NCI-H2171 (cell line): ENCODE measurements around the gene CFD.
"Not testable (repeated sequence)": the region's sequence is repeated elsewhere in the genome, so short reads cannot be mapped to it uniquely, and the experiment has no call there.

Source experiments
- DNase-seq: peaks from one replicate; lab custom pipeline; 2025; lab: John Stamatoyannopoulos, UW

CFD gene

GRCh38 chr19:871446-872265 lies 12.2 kb downstream of the CFD start:
- DNase-seq = no peak

- DNase-seq = peak; percentile 77
These were observed 12.9 kb downstream of the CFD start for GRCh38 chr19:872266-872951.

GRCh38 chr19:873084-873483 lies 13.6 kb downstream of the CFD start:
- DNase-seq = no peak

GRCh38 chr19:873561-874041 lies 14.1 kb downstream of the CFD start:
- no peak for DNase-seq

GRCh38 chr19:875265-875879 lies 15.9 kb downstream of the CFD start:
- no peak for DNase-seq

- no peak for DNase-seq
These were observed 16.6 kb downstream of the CFD start for GRCh38 chr19:876089-876488.

- DNase-seq = no peak
These were observed 17.4 kb downstream of the CFD start for GRCh38 chr19:876780-877314.

- DNase-seq = not testable (repeated sequence)
These were observed 18.7 kb downstream of the CFD start for GRCh38 chr19:877992-878660.

GRCh38 chr19:878751-879561 lies 19.5 kb downstream of the CFD start:
- not testable (repeated sequence) for DNase-seq

- DNase-seq = no peak
These were observed 20.4 kb downstream of the CFD start for GRCh38 chr19:879711-880438.

GRCh38 chr19:881385-882071 lies 22.1 kb downstream of the CFD start:
- DNase-seq = no peak

GRCh38 chr19:882871-883497 lies 23.5 kb downstream of the CFD start:
- no peak for DNase-seq

GRCh38 chr19:883661-884211 lies 24.3 kb downstream of the CFD start:
- peak; percentile 31 for DNase-seq

- DNase-seq = no peak
These were observed 25.2 kb downstream of the CFD start for GRCh38 chr19:884420-885211.

- DNase-seq = no peak
These were observed 26.2 kb downstream of the CFD start for GRCh38 chr19:885536-886224.

- no peak for DNase-seq
These were observed 27.6 kb downstream of the CFD start for GRCh38 chr19:887072-887471.

GRCh38 chr19:887599-887998 lies 28.1 kb downstream of the CFD start:
- DNase-seq = no peak
